ENCODE measurements around the gene KIF1A. TPM values are rescaled to one million over a fixed set of nuclear protein-coding genes. Genes with fewer than 3 reads are reported as not detected.
"Not testable (repeated sequence)": the region's sequence is repeated elsewhere in the genome, so short reads cannot be mapped to it uniquely, and the experiment has no call there.

The KIF1A gene
- total RNA-seq, 1 donor from 2014 or later = 69.2 TPM

- H3K4me3 ChIP-seq (ENCODE audit: low read depth, low read length) = no peak overlapping the region
- DNase-seq (ENCODE audit: low read depth) = no peak
- TF ChIP-seq, protein P1, sequence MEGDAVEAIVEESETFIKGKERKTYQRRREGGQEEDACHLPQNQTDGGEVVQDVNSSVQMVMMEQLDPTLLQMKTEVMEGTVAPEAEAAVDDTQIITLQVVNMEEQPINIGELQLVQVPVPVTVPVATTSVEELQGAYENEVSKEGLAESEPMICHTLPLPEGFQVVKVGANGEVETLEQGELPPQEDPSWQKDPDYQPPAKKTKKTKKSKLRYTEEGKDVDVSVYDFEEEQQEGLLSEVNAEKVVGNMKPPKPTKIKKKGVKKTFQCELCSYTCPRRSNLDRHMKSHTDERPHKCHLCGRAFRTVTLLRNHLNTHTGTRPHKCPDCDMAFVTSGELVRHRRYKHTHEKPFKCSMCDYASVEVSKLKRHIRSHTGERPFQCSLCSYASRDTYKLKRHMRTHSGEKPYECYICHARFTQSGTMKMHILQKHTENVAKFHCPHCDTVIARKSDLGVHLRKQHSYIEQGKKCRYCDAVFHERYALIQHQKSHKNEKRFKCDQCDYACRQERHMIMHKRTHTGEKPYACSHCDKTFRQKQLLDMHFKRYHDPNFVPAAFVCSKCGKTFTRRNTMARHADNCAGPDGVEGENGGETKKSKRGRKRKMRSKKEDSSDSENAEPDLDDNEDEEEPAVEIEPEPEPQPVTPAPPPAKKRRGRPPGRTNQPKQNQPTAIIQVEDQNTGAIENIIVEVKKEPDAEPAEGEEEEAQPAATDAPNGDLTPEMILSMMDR (conservative IDR thresholded peaks at IDR 0.05; ENCODE audit: low read depth, low read length) = no peak
These were observed 134.1 kb downstream of the KIF1A start for GRCh38 chr2:240685771-240686371.

DNA sequence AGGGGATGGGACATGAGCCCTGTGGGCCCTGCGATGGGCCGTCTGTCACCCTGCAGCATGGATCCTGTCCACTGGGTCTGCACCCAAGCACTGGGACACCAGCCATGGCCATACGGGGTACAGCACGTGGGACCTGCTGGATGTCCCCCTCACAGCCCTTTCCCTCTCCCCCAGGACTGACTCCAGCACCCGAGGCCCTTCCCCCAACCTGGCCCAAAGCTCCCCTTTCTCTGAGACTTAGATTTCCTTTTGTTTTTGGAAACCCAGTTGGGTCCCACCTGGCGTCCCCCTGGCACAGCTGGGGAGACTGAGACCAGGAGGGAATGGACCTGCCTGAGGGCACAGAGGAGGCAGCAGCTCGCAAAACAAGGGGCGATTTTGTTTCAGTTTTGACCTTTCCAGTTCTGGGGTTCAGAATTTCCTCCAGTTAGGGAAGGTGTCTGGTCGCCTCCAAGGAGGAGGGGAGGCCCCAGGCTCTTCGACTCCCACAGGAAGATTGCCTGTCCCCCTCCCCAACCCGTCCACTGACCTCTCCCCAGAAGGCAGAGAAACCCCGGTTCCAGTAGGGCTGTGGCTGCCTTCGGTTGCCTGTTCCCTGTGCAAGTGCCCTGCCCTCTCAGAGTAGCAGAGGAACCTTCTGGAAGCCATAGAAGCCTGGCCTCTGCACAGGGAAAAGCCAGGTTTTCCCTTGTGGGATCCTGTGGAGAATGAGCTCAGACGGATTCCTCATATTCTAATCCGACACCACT, 135.9 kb downstream of the KIF1A start:
- H3K4me3 ChIP-seq (ENCODE audit: low read depth, low read length); DNase-seq (ENCODE audit: low read depth): not testable (repeated sequence)

DNA sequence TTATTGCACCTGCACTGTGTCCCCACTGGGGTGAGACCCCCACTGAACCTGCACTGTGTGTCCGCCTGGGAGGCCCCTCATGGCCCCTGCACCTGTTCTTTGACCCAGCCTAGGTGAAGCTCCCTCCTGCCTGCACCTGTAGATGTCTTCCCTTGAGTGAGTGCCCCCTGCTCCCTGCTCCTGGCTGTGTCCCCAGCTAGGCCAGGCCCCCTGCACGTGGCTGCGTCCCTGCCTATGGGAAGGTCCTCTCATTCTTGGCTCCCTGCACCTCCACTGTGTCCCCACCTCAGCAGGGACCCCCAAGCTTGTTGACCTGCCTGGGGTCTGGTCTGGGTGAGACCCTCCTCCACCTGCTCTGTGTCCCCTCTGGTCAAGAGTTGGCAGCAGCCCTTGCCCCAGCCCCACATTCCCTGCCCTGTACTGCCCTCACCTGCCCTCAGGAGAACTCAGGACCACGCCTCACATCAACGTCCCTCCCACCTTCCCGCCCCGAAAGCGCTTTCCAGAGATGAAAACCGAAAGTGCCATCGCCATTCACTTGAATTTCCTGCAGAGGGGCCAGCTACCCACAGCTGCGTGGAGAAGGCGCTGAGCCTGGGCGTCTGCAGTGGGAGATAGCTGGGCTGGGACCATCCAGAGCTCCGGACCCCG, 136.6 kb downstream of the KIF1A start:
- DNase-seq (ENCODE audit: low read depth); H3K4me3 ChIP-seq (ENCODE audit: low read depth, low read length): not testable (repeated sequence)

DNA sequence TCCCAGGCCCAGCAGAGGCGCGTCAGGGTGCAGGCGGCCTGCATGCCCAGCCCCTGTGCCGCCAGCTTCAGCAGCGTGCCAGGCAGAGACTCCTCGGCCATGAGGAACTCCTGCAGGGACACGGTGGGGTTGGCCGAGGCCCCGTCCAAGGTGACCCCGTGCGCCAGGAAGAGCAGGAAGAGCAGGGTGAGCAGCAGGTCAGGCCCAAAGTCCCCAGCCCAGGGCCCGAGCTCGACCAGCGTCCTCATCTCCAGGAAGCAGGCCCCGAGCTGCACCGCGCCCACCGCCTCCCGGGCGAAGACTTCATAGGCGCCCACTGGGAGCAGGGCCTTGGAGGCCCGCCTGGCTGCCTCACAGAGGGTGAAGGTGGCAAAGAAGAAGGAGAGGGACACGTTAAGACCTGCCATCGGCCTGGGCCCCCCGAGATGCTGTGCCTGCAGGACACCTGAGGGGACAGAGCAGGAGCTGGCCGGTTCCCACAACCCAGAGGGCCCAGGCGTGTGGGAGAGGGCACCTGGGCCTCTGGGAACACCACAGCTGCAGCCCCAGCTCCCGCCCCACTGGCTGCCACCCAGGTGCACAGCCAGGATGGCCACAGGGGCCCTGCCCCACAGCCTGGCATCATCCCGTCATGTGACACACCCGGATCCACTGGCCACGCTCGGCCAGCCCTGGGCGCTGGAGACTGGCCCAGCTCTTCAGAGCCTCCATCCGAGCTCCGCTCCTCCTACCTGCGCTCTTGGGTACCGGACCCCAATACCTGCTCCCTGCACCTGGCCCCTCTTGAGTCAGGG, 137.4 kb downstream of the KIF1A start, which contains the start of gene AQP12B:
Gene AQP12B, minus strand, starts transcription at position 455 of the 794 bp plus-strand sequence. Its CDS starts 48 bp downstream, at position 407.
- DNase-seq (ENCODE audit: low read depth); H3K4me3 ChIP-seq (ENCODE audit: low read depth, low read length): not testable (repeated sequence)

GRCh38 chr2:240680185-240680584, 139.8 kb downstream of the KIF1A start:
- H3K4me3 ChIP-seq (ENCODE audit: low read depth, low read length); DNase-seq (ENCODE audit: low read depth): not testable (repeated sequence)

GRCh38 chr2:240678909-240679308, 141.1 kb downstream of the KIF1A start:
- not testable (repeated sequence) for DNase-seq (ENCODE audit: low read depth); H3K4me3 ChIP-seq (ENCODE audit: low read depth, low read length)

- DNase-seq (ENCODE audit: low read depth); H3K4me3 ChIP-seq (ENCODE audit: low read depth, low read length): not testable (repeated sequence)
These were observed 142.0 kb downstream of the KIF1A start for GRCh38 chr2:240678043-240678442.

DNA sequence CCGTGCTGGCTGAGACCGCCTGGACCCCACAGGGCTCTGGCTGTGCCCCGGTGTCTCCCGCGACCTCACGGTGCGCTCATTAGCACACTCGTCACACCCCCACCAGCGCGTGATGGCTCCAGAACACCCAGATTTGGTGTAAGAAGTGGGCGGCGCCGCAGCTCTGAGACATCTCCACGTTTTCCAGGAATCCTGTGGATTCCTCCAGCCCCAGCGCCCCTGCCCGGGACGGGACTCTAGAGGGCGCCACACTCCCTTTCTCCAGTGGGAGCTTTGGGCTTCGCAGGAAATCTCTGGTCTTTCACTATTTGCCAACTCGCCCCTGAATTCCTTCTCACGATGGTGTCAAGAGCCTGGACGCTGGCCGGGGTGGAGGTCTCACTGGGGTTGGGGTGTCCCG, 144.7 kb downstream of the KIF1A start:
- DNase-seq (ENCODE audit: low read depth); H3K4me3 ChIP-seq (ENCODE audit: low read depth, low read length): not testable (repeated sequence)

DNA sequence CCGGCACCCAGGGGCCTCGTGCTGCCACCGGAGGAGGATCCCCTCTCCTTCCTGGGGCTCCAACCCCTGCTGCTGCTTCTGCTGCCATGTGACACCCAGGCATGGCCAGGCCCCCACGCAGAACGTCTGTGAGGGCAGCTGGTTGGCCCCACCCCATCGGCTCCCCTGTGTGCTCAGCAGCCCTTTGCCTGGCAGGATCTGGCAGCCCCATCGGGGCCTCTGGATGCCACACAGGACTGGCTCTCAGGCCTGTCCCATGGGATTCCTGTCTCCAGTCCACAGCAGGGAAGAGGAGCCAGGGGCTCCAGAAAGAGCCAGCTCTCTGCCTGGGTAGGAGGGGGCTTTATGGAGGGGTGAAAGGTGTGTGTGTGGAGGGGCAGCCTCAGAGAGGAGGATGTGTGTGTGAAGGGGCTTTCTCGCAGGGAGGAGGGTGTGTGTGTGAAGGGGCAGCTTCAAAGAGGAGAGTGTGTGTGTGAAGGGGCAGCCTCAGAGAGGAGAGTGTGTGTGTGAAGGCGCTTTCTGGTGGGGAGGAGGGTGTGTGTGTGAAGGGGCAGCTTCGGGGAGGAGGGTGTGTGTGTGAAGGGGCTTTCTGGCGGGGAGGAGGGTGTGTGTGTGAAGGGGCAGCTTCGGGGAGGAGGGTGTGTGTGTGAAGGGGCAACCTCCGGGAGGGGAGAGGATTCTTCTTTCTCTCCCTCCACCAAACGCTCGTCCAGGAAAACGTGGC, 145.4 kb downstream of the KIF1A start:
- not testable (repeated sequence) for DNase-seq (ENCODE audit: low read depth); H3K4me3 ChIP-seq (ENCODE audit: low read depth, low read length)

DNA sequence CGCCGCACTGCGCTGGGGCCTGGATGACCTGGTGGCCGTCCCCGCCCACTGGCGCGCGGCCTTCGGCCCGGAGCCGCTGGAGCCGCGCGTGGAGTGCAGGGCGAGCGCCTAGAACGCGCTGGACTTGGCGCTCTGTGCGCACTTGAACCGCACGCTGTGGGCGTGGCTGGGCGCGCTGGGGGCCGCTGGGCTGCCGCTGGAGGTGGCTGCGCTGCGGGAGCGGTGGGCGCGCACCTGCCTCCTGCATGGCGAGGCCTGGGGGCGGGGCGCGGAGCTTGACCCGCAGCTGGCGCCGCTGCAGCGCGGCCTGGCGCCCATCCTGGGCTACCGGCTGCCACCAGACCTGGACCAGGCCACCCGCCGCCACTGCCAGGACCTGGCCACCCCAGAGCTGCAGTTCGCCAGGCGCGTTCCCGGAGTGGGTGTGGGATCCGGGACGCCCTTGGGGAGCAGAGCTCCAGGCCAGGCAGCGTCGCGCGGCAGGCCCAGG, 147.3 kb downstream of the KIF1A start:
- TF ChIP-seq, protein P1 (conservative IDR thresholded peaks at IDR 0.05; ENCODE audit: low read depth, low read length) = no peak
- no peak overlapping the region for H3K4me3 ChIP-seq (ENCODE audit: low read depth, low read length)
- no peak for DNase-seq (ENCODE audit: low read depth)

All from epithelial cell of proximal tubule (primary cell).